IMR-90 (cell line): ENCODE results near the gene PAQR7. TPM values are rescaled to one million over a fixed set of nuclear protein-coding genes. Genes with fewer than 3 reads are reported as not detected.

Source experiments
- ATAC-seq: fragments of 200-7000 bp; cut with Tn5 transposase; 2 replicates; pipeline ENCODE4 v1.9.1; 2020; ENCODE audit warnings: low read depth, mild to moderate bottlenecking, moderate library complexity
- BruUV-seq: library from RNA; stranded (reverse); fragments of 400-500 nt; replicated peaks from 2 replicates; lab custom pipeline; 2021; lab: Mats Ljungman, UMichigan
- CTCF ChIA-PET: fragments of 300-600 bp; formaldehyde crosslinking; extraction: SDS; loops from one replicate; lab custom pipeline; 2021; ENCODE audit warnings: antibody characterized with exemption; lab: Yijun Ruan, JAX
- POLR2A ChIA-PET: fragments of 300-600 bp; sonication (Branson Sonifier 250); formaldehyde crosslinking; loops from one replicate; lab custom pipeline; 2022; ENCODE audit warnings: antibody characterized with exemption; ENCODE audit not compliant: unreplicated experiment; lab: Charles Lee
- DNase-seq: peaks from one replicate; pipeline ENCODE4 v3.0.0; 2013
- H2AFZ ChIP-seq: replicated peaks from 2 replicates; pipeline ENCODE3; 2013; ENCODE audit warnings: low read length, mild to moderate bottlenecking; ENCODE audit not compliant: poor library complexity
- H2AK5ac ChIP-seq: 2 replicates; pipeline ENCODE4 v1.6.1; 2013; ENCODE audit warnings: low read depth, low read length, inconsistent platforms
- H2AK9ac ChIP-seq: replicated peaks from 2 replicates; pipeline ENCODE3; 2013; ENCODE audit warnings: mild to moderate bottlenecking, low read depth, low read length, moderate library complexity; ENCODE audit not compliant: poor library complexity
- H2BK120ac ChIP-seq: 2 replicates; pipeline ENCODE4 v1.6.1; 2013; ENCODE audit warnings: low read depth, low read length, inconsistent platforms
- H2BK15ac ChIP-seq: 3 replicates; pipeline ENCODE4 v1.6.1; 2013; ENCODE audit warnings: low read depth, low read length, inconsistent platforms
- H2BK20ac ChIP-seq: 2 replicates; pipeline ENCODE4 v1.6.1; 2013; ENCODE audit warnings: low read depth, mild to moderate bottlenecking, inconsistent platforms, low read length, moderate library complexity
- H2BK5ac ChIP-seq: 2 replicates; pipeline ENCODE4 v1.6.1; 2013; ENCODE audit warnings: mild to moderate bottlenecking, low read depth, low read length, inconsistent platforms; ENCODE audit not compliant: poor library complexity, severe bottlenecking
- H3K14ac ChIP-seq: replicated peaks from 2 replicates; pipeline ENCODE4 v1.6.1; 2013; ENCODE audit warnings: low read depth, low read length, inconsistent platforms
- H3K18ac ChIP-seq: 2 replicates; pipeline ENCODE4 v1.6.1; 2013; ENCODE audit warnings: low read depth, low read length, control low read depth
- H3K23ac ChIP-seq: 2 replicates; pipeline ENCODE4 v1.6.1; 2013; ENCODE audit warnings: low read depth, low read length, inconsistent platforms
- H3K27ac ChIP-seq: 2 replicates; pipeline ENCODE4 v1.5.1; 2013; ENCODE audit warnings: mild to moderate bottlenecking, control low read depth, low read length; ENCODE audit not compliant: insufficient read depth
- H3K27me3 ChIP-seq: 2 replicates; pipeline ENCODE4 v1.6.1; 2013; ENCODE audit warnings: low read length; ENCODE audit not compliant: control insufficient read depth, insufficient read depth
- H3K36me3 ChIP-seq: 2 replicates; pipeline ENCODE4 v1.6.1; 2013; ENCODE audit warnings: low read length, mixed read lengths; ENCODE audit not compliant: control insufficient read depth, insufficient read depth
- H3K4ac ChIP-seq: 2 replicates; pipeline ENCODE4 v1.6.1; 2013; ENCODE audit warnings: low read depth, low read length, inconsistent platforms
- H3K4me1 ChIP-seq: 2 replicates; pipeline ENCODE4 v1.6.1; 2013; ENCODE audit warnings: low read length, mixed read lengths; ENCODE audit not compliant: control insufficient read depth, insufficient read depth
- H3K4me2 ChIP-seq: 2 replicates; pipeline ENCODE4 v1.6.1; 2013; ENCODE audit warnings: low read depth, mild to moderate bottlenecking, control low read depth, low read length, moderate library complexity
- H3K4me3 ChIP-seq: 2 replicates; pipeline ENCODE4 v1.5.1; 2013; ENCODE audit warnings: low read depth, mild to moderate bottlenecking, control low read depth, low read length, moderate library complexity; ENCODE audit not compliant: insufficient read depth
- H3K56ac ChIP-seq: 2 replicates; pipeline ENCODE4 v1.6.1; 2013; ENCODE audit warnings: low read length, inconsistent platforms; ENCODE audit not compliant: insufficient read depth; ENCODE audit errors: extremely low read depth
- H3K79me1 ChIP-seq, 2 experiments: 2 replicates each; pipeline ENCODE4 v1.6.1; 2013; ENCODE audit warnings: low read length in 2 of 2, inconsistent platforms in 1 of 2, low read depth in 1 of 2
- H3K9ac ChIP-seq: 2 replicates; pipeline ENCODE4 v1.6.1; 2013; ENCODE audit warnings: low read depth, low read length, control low read depth
- H3K9me1 ChIP-seq: 2 replicates; pipeline ENCODE4 v1.6.1; 2013; ENCODE audit warnings: low read length, inconsistent platforms; ENCODE audit not compliant: insufficient read depth
- H3K9me3 ChIP-seq: 2 replicates; pipeline ENCODE4 v1.6.1; 2013; ENCODE audit warnings: low read length; ENCODE audit not compliant: control insufficient read depth, insufficient read depth
- H4K20me1 ChIP-seq: 2 replicates; pipeline ENCODE4 v1.6.1; 2013; ENCODE audit warnings: low read length, inconsistent platforms; ENCODE audit not compliant: insufficient read depth
- H4K5ac ChIP-seq: 2 replicates; pipeline ENCODE4 v1.6.1; 2013; ENCODE audit warnings: mild to moderate bottlenecking, low read depth, low read length, control low read depth
- H4K8ac ChIP-seq, 2 experiments: 2 replicates each; pipeline ENCODE4 v1.6.1; 2013; ENCODE audit warnings: low read depth in 2 of 2, low read length in 2 of 2, control low read depth in 1 of 2, inconsistent platforms in 1 of 2
- H4K91ac ChIP-seq: 2 replicates; pipeline ENCODE4 v1.6.1; 2013; ENCODE audit warnings: low read depth, low read length, inconsistent platforms; ENCODE audit not compliant: insufficient read depth
- BHLHE40 ChIP-seq: fragments of 150-350 bp; IDR thresholded peaks from 2 replicates; pipeline ENCODE4 v1.6.1; 2016; ENCODE audit warnings: mild to moderate bottlenecking, low read depth, low read length
- CEBPB ChIP-seq: IDR thresholded peaks from 2 replicates; pipeline ENCODE4 v1.6.1; 2012; ENCODE audit warnings: low read depth, low read length, improper control_type of control experiment
- CHD1 ChIP-seq: IDR thresholded peaks from 2 replicates; pipeline ENCODE4 v1.6.1; 2012; ENCODE audit warnings: low read depth, low read length, improper control_type of control experiment
- FOS ChIP-seq: fragments of 150-350 bp; IDR thresholded peaks from 2 replicates; pipeline ENCODE4 v1.6.1; 2016; ENCODE audit warnings: low read depth, low read length
- MAFK ChIP-seq: IDR thresholded peaks from 2 replicates; pipeline ENCODE4 v1.6.1; 2012; ENCODE audit warnings: low read depth, low read length, improper control_type of control experiment
- MAZ ChIP-seq: IDR thresholded peaks from 2 replicates; pipeline ENCODE4 v1.6.1; 2012; ENCODE audit warnings: low read depth, mild to moderate bottlenecking, low read length, improper control_type of control experiment, moderate library complexity, borderline replicate concordance
- MXI1 ChIP-seq: IDR thresholded peaks from 2 replicates; pipeline ENCODE4 v1.6.1; 2012; ENCODE audit warnings: low read depth, mild to moderate bottlenecking, low read length, moderate library complexity, borderline replicate concordance
- NFE2L2 ChIP-seq: fragments of 150-350 bp; IDR thresholded peaks from 2 replicates; pipeline ENCODE4 v1.6.1; 2016; ENCODE audit warnings: low read depth, mild to moderate bottlenecking, low read length
- POLR2A ChIP-seq: IDR thresholded peaks from 2 replicates; pipeline ENCODE4 v1.6.1; 2012; ENCODE audit warnings: mild to moderate bottlenecking, low read depth, low read length
- RAD21 ChIP-seq: IDR thresholded peaks from 2 replicates; pipeline ENCODE4 v1.6.1; 2012; ENCODE audit warnings: low read length, improper control_type of control experiment
- RCOR1 ChIP-seq: IDR thresholded peaks from 2 replicates; pipeline ENCODE4 v1.6.1; 2012; ENCODE audit warnings: mild to moderate bottlenecking, low read length, improper control_type of control experiment; ENCODE audit not compliant: insufficient replicate concordance
- RFX5 ChIP-seq: IDR thresholded peaks from 2 replicates; pipeline ENCODE4 v1.8.0; 2012; ENCODE audit warnings: low read depth, mild to moderate bottlenecking, low read length, moderate library complexity
- SMC3 ChIP-seq: fragments of 150-350 bp; IDR thresholded peaks from 2 replicates; pipeline ENCODE4 v1.6.1; 2016; ENCODE audit warnings: low read depth, mild to moderate bottlenecking, antibody characterized with exemption, low read length, moderate library complexity
- WGBS, 2 experiments: methylation state at CpG; one replicate each; pipeline versions ENCODE4 v1.1.5 to v1.1.7; 2013; ENCODE audit warnings: missing lambda C conversion rate in 2 of 2; ENCODE audit not compliant: insufficient read length in 1 of 2; ENCODE audit errors: extremely low coverage in 2 of 2; 5-methylcytosine and 5-hydroxymethylcytosine counted together
- dilution Hi-C: fragments of 300-500 bp; cut with HindIII; formaldehyde crosslinking; loops from one replicate; pipeline ENCODE4 v1.14.3; 2018; ENCODE audit warnings: low sequenced_read_pairs; ENCODE audit not compliant: unreplicated experiment
- in situ Hi-C: fragments of 300-500 bp; cut with MboI; formaldehyde crosslinking; loops from 3 replicates; pipeline ENCODE4 v1.14.3; 2019; ENCODE audit warnings: low sequenced_read_pairs, inconsistent platforms, mixed read lengths
- intact Hi-C: fragments of 100-400 bp; cut with micrococcal nuclease; formaldehyde crosslinking; loops from 2 replicates; pipeline ENCODE4 v1.10.0; 2022
- polyA plus RNA-seq, 3 experiments: library from polyadenylated mRNA; depleted of rRNA; stranded (reverse); fragments of >200 nt; gene quantifications; 2 replicates each; pipeline ENCODE4 v1.2.3, GENCODE V29; 2012; ENCODE audit warnings: low replicate concordance in 1 of 3
- total RNA-seq: library from RNA; depleted of rRNA; stranded (reverse); fragments of >200 nt; gene quantifications from 2 replicates; pipeline ENCODE4 v1.2.3, GENCODE V29; 2012
- TF ChIP-seq, protein P1 (sequence below): conservative IDR thresholded peaks from 2 replicates; pipeline ENCODE4 v1.5.1; 2012; ENCODE audit warnings: mild to moderate bottlenecking, low read depth, low read length, improper control_type of control experiment
- TF ChIP-seq, protein P2 (sequence below): fragments of 150-350 bp; IDR thresholded peaks from 2 replicates; pipeline ENCODE4 v1.6.1; 2016; ENCODE audit warnings: low read depth, mild to moderate bottlenecking, low read length, moderate library complexity, borderline replicate concordance
- TF ChIP-seq, protein P3 (sequence below): fragments of 150-350 bp; IDR thresholded peaks from 2 replicates; pipeline ENCODE4 v1.6.1; 2017; ENCODE audit warnings: mild to moderate bottlenecking, antibody characterized with exemption, low read length, low read depth

The PAQR7 gene
- total and polyA plus RNA-seq, 2 of the 4 experiments (the other 2 are of a cell fraction): 9.0 to 12.9 TPM

DNA sequence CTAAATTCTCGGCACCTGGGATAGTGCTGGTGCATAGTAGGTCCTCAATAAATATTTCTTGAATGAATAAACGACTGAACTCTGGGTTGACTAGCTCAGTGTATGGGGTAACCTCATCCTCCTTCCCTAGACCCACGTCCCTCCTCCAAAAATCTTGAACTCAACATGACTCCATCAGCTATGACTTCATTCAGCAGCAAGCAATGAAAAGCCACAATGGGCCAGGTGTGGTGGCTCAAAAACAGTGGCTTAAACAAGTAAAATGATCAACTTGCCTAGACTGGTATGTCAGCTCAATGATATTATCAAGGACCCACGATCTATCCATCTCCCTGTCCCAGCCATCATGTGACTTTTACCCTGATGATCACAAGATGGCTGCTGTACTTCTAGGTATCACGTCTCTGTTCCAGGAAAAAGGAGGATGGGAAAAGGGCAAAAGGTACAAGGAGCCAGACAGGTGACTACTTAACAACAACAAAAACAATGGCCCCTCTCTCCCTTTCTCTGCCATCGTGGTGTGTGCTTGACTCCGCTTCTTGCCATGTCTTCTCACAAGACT lies 13.0 kb upstream of the PAQR7 start:
- no peaks in the 10 kb centered on the region for H3K27me3 ChIP-seq
- H4K20me1 ChIP-seq: no peaks in the 10 kb centered on the region
- peak overlapping the region; percentile 19; the same call in 1 of the 2 replicates for H3K14ac ChIP-seq
- H2BK15ac ChIP-seq: no peak overlapping the region
- in situ Hi-C loops: no loop called here
- ChIA-PET POLR2A (no interaction called here), CTCF (no interaction called here)
- peaks cover 28% of the 10 kb centered on the region for H3K4me1 ChIP-seq
- intact Hi-C loops: no loop called here
- H3K36me3 ChIP-seq: no peaks in the 10 kb centered on the region
- peaks cover 21% of the 10 kb centered on the region for H3K9me1 ChIP-seq
- 83% methylated on average over 1 of the region's 7 CpGs; no CpG with 5 or more reads in 1 of the 2 experiments for WGBS, 2 experiments
- H3K9ac ChIP-seq: no peak overlapping the region
- H2BK5ac ChIP-seq: no peak overlapping the region
- H3K4me2 ChIP-seq: no peak overlapping the region
- no peak overlapping the region for H2AFZ ChIP-seq
- no peak for DNase-seq
- no TSS peak for BruUV-seq
- no peak overlapping the region for H3K23ac ChIP-seq
- H2AK5ac ChIP-seq: peak overlapping the region; percentile 23; the same call in 1 of the 2 replicates
- no peak overlapping the region for H3K4ac ChIP-seq
- H4K91ac ChIP-seq: no peak overlapping the region
- no peaks in the 10 kb centered on the region for H3K9me3 ChIP-seq
- no peak overlapping the region for H4K5ac ChIP-seq
- ATAC-seq: no peak
- H3K79me1 ChIP-seq: peaks cover 2 to 32% of the 10 kb centered on the region in 2 experiments; a peak in 3 of 4 replicates
- no peak overlapping the region for H3K18ac ChIP-seq
- peak overlapping the region; percentile 7; the same call in 1 of the 2 replicates for H2BK120ac ChIP-seq
- dilution Hi-C loops: no loop called here
- no peak overlapping the region for H4K8ac ChIP-seq
- H3K4me3 ChIP-seq: no peak overlapping the region
- H2AK9ac ChIP-seq: peak overlapping the region; percentile 81
- TF ChIP-seq MXI1 (no peak), FOS (no peak), MAZ (no peak), BHLHE40 (no peak), NFE2L2 (no peak), MAFK (no peak), SMC3 (no peak), RAD21 (no peak), RFX5 (no peak), RCOR1 (no peak), POLR2A (no peak), CHD1 (no peak), CEBPB (no peak)
- TF ChIP-seq, protein P1, sequence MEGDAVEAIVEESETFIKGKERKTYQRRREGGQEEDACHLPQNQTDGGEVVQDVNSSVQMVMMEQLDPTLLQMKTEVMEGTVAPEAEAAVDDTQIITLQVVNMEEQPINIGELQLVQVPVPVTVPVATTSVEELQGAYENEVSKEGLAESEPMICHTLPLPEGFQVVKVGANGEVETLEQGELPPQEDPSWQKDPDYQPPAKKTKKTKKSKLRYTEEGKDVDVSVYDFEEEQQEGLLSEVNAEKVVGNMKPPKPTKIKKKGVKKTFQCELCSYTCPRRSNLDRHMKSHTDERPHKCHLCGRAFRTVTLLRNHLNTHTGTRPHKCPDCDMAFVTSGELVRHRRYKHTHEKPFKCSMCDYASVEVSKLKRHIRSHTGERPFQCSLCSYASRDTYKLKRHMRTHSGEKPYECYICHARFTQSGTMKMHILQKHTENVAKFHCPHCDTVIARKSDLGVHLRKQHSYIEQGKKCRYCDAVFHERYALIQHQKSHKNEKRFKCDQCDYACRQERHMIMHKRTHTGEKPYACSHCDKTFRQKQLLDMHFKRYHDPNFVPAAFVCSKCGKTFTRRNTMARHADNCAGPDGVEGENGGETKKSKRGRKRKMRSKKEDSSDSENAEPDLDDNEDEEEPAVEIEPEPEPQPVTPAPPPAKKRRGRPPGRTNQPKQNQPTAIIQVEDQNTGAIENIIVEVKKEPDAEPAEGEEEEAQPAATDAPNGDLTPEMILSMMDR: no peak
- TF ChIP-seq, protein P2, sequence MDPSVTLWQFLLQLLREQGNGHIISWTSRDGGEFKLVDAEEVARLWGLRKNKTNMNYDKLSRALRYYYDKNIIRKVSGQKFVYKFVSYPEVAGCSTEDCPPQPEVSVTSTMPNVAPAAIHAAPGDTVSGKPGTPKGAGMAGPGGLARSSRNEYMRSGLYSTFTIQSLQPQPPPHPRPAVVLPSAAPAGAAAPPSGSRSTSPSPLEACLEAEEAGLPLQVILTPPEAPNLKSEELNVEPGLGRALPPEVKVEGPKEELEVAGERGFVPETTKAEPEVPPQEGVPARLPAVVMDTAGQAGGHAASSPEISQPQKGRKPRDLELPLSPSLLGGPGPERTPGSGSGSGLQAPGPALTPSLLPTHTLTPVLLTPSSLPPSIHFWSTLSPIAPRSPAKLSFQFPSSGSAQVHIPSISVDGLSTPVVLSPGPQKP: no peak
- TF ChIP-seq, protein P3, sequence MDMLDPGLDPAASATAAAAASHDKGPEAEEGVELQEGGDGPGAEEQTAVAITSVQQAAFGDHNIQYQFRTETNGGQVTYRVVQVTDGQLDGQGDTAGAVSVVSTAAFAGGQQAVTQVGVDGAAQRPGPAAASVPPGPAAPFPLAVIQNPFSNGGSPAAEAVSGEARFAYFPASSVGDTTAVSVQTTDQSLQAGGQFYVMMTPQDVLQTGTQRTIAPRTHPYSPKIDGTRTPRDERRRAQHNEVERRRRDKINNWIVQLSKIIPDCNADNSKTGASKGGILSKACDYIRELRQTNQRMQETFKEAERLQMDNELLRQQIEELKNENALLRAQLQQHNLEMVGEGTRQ: no peak
- no peak overlapping the region for H3K27ac ChIP-seq
- no peak overlapping the region for H2BK20ac ChIP-seq
- H3K56ac ChIP-seq: no peak overlapping the region
